Keratinocyte (primary cell): ENCODE results near the gene VASP.

Experiments
- EZH2 ChIP-seq: IDR thresholded peaks from one replicate; pipeline ENCODE4 v1.6.1; 2012; ENCODE audit warnings: inconsistent platforms, mild to moderate bottlenecking, low read length, moderate library complexity
- TF ChIP-seq, protein P1 (sequence below), 3 experiments: IDR thresholded peaks in 1 of 3; conservative IDR thresholded peaks in 1 of 3; optimal IDR thresholded peaks in 1 of 3; 2 replicates in 2 of 3; 3 replicates in 1 of 3; pipeline versions ENCODE3 to v1.5.1; 2011; ENCODE audit warnings: low read length in 3 of 3, mild to moderate bottlenecking in 3 of 3, moderate library complexity in 2 of 3, control low read depth in 1 of 3, inconsistent platforms in 1 of 3; ENCODE audit not compliant: insufficient read depth in 2 of 3; ENCODE audit errors: extremely low read depth in 1 of 3

DNA sequence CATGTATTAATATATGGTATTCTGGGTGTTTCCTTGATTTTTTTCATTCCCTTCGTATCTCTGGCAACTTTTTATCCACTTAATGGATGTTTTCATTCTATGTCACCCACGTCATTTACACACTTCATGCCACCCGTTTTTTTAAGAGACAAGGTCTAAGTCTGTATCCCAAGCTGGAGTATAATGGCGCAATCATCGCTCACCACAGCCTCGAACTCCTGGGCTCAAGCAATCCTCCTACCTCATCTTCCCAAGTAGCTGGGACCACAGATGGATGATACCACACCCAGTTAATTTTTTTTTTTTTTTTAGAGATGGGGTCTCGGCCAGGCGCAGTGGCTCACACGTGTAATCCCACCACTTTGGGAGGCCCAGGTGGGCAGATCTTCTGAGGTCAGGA, 3.4 kb upstream of the VASP start:
- TF ChIP-seq, protein P1, sequence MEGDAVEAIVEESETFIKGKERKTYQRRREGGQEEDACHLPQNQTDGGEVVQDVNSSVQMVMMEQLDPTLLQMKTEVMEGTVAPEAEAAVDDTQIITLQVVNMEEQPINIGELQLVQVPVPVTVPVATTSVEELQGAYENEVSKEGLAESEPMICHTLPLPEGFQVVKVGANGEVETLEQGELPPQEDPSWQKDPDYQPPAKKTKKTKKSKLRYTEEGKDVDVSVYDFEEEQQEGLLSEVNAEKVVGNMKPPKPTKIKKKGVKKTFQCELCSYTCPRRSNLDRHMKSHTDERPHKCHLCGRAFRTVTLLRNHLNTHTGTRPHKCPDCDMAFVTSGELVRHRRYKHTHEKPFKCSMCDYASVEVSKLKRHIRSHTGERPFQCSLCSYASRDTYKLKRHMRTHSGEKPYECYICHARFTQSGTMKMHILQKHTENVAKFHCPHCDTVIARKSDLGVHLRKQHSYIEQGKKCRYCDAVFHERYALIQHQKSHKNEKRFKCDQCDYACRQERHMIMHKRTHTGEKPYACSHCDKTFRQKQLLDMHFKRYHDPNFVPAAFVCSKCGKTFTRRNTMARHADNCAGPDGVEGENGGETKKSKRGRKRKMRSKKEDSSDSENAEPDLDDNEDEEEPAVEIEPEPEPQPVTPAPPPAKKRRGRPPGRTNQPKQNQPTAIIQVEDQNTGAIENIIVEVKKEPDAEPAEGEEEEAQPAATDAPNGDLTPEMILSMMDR (optimal IDR thresholded peaks at IDR 0.05 in 1 of 3, IDR thresholded peaks at IDR 0.05 in 1 of 3, conservative IDR thresholded peaks at IDR 0.05 in 1 of 3; ENCODE audit: extremely low read depth in 1 of 3, insufficient read depth in 2 of 3, low read length in 3 of 3) = no peak
- no peak for TF ChIP-seq EZH2
